IMR-90 (cell line): ENCODE measurements around the gene MID1.

Experiments
- MAFK ChIP-seq: IDR thresholded peaks from 2 replicates; pipeline ENCODE4 v1.6.1; 2012; ENCODE audit warnings: low read depth, low read length, improper control_type of control experiment
- NFE2L2 ChIP-seq: fragments of 150-350 bp; IDR thresholded peaks from 2 replicates; pipeline ENCODE4 v1.6.1; 2016; ENCODE audit warnings: low read depth, mild to moderate bottlenecking, low read length
- POLR2A ChIP-seq: IDR thresholded peaks from 2 replicates; pipeline ENCODE4 v1.6.1; 2012; ENCODE audit warnings: mild to moderate bottlenecking, low read depth, low read length
- RAD21 ChIP-seq: IDR thresholded peaks from 2 replicates; pipeline ENCODE4 v1.6.1; 2012; ENCODE audit warnings: low read length, improper control_type of control experiment
- SMC3 ChIP-seq: fragments of 150-350 bp; IDR thresholded peaks from 2 replicates; pipeline ENCODE4 v1.6.1; 2016; ENCODE audit warnings: low read depth, mild to moderate bottlenecking, antibody characterized with exemption, low read length, moderate library complexity
- TF ChIP-seq, protein P1 (sequence below): conservative IDR thresholded peaks from 2 replicates; pipeline ENCODE4 v1.5.1; 2012; ENCODE audit warnings: mild to moderate bottlenecking, low read depth, low read length, improper control_type of control experiment
- TF ChIP-seq, protein P2 (sequence below): fragments of 150-350 bp; IDR thresholded peaks from 2 replicates; pipeline ENCODE4 v1.6.1; 2017; ENCODE audit warnings: mild to moderate bottlenecking, antibody characterized with exemption, low read length, low read depth

DNA sequence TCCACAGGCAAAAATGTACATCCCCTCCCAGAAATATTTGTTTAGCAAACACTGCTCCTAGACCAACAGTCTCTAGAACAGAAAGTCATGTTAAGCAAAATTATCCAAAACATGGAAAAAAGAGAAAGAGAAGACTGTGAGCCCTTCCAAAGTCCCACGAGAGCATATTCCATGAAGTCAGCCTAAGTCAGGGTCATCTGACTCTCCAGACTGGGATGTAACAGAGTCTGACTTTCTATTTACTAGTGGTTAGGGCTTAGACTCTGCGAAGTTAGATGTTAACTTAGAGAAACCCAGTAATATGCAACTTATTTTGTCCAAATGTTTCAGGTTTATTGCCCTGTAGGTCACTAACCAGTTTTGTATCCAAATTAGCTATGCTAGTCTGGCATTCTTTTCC, 102.3 kb downstream of the MID1 start:
- no peak for TF ChIP-seq POLR2A
- TF ChIP-seq, protein P1, sequence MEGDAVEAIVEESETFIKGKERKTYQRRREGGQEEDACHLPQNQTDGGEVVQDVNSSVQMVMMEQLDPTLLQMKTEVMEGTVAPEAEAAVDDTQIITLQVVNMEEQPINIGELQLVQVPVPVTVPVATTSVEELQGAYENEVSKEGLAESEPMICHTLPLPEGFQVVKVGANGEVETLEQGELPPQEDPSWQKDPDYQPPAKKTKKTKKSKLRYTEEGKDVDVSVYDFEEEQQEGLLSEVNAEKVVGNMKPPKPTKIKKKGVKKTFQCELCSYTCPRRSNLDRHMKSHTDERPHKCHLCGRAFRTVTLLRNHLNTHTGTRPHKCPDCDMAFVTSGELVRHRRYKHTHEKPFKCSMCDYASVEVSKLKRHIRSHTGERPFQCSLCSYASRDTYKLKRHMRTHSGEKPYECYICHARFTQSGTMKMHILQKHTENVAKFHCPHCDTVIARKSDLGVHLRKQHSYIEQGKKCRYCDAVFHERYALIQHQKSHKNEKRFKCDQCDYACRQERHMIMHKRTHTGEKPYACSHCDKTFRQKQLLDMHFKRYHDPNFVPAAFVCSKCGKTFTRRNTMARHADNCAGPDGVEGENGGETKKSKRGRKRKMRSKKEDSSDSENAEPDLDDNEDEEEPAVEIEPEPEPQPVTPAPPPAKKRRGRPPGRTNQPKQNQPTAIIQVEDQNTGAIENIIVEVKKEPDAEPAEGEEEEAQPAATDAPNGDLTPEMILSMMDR: no peak
- no peak for TF ChIP-seq MAFK
- no peak for TF ChIP-seq NFE2L2
- no peak for TF ChIP-seq RAD21
- no peak for TF ChIP-seq SMC3
- TF ChIP-seq, protein P2, sequence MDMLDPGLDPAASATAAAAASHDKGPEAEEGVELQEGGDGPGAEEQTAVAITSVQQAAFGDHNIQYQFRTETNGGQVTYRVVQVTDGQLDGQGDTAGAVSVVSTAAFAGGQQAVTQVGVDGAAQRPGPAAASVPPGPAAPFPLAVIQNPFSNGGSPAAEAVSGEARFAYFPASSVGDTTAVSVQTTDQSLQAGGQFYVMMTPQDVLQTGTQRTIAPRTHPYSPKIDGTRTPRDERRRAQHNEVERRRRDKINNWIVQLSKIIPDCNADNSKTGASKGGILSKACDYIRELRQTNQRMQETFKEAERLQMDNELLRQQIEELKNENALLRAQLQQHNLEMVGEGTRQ: no peak
